GM18505 (cell line): ENCODE results near the gene CARTPT.

Source experiments
- ATAC-seq: cut with Tn5 transposase; IDR thresholded peaks from one replicate; pipeline ENCODE4 v1.9.1; 2021; ENCODE audit not compliant: unreplicated experiment
- POLR2A ChIP-seq: IDR thresholded peaks from 4 replicates; pipeline ENCODE4 v1.6.1; 2011; ENCODE audit warnings: borderline replicate concordance; ENCODE audit not compliant: insufficient read depth, insufficient read length; ENCODE audit errors: extremely low read depth

CARTPT gene

DNA sequence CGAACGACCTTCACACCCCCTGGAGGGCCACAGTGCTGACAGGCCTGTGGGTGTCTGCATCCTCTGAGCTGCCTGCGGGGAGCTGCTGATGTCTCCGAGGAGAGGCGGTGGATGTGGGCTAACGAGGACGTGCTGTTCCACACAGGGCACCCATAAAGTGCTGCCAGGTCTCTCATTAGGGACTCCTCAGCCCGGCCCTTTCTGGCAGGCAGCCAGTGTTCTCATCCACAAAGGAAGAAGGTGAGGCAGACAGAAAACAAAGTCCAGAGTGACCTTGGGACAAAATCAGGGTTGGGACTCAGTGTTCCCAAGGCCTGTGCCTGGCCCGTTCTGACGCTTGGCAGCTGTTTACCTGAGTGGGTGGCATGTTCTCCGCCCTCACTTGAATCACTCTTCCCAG lies 29.3 kb downstream of the CARTPT start:
- TF ChIP-seq POLR2A, result no peak
- no peak for ATAC-seq

DNA sequence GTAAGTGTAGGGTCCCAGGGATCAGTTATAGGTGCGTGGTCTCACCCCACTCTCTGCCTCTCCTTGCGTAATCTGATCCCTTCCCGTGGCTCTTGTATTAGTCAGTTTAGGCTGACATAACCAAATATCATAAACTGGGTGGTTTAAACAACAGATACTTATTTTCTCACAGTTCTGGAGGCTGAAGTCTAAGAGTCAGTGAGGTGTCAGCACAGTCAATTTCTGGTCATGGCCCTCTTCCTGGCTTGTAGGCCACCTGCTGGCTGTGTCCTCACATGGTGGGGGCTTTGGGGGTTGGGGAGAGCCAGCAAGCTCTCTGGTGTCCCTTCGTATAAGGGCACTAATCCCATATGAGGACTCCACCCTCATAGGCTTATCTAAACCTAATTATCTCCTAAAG lies 32.3 kb downstream of the CARTPT start:
- no peak for ATAC-seq
- no peak for TF ChIP-seq POLR2A

DNA sequence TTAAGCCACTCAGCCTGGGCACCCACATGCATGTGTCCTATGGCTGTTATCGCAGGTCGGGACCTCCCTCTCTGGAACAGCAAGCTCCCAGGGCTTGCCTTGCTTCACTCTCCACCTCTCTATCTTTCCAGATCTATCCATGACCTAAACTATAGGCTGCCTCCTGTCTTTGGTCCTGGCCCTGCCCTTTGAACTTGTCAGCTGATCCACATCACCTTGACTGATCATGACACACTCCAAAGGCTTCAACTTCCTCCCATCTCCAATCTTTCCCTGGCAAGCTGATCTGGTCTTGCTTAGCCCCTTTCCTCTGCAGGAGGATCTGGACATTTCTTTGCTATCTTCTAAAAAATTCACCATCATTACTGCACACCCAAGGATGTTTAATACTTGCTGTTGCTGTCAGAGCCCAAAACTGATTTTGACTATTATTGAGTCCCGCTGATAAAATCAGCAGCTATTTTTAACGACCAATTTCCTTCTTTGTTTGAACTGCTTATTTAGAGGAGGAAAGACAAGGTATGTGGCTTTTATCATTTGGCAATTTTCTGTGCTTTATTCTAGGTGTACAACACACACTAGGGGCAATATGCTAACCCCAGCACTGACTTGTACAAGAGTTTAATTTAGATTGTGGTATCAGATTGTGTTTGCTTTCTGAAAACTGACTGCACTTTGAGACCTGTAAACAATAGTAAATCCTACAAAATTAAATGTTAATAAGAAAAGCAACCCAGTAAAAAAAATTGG lies 33.5 kb downstream of the CARTPT start:
- ATAC-seq, result no peak
- no peak for TF ChIP-seq POLR2A

DNA sequence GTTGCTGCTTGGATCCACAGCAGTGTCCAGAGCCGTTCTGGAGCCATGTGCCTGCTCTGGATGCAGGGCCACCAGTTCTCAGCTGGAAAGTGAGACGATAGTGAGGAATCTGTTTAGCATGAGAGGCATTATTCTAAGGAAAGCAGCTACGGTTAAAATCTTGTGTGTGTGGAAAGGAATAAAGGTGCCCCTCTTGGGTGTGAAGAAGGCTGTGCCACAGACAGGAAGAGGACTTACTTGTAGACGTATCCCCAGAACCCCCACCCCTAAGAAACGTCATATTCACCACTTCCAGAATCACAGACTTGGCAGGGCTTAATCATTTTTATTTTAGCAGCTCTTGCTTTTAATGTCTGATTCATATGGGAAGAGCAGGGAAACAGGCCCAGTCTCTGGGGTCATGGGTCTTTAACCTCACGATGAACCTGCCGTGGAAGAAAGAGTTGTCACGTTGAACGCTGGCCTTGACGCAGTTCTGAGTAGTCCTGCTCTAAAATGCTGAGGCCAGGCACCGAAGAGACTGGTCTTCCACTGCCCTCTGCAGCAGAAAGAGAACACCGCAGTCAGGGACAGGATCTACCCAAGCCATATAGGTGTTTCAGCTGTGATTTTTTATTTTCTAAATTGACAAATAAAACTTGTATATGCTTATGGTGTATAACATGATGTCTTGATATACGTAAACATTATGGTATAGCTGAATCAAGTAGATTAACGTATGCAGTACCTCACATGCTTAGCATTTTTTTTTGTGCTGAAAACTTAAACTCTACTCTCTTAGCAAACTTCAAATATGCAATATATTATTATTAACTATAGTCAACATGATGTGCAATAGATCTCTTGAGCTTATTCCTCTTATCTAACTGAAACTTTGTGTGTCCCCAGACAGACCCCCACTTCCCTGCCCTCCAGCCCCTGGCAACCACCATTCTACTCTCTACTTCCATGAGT lies 38.8 kb downstream of the CARTPT start:
- ATAC-seq, result no peak
- TF ChIP-seq POLR2A, result no peak

DNA sequence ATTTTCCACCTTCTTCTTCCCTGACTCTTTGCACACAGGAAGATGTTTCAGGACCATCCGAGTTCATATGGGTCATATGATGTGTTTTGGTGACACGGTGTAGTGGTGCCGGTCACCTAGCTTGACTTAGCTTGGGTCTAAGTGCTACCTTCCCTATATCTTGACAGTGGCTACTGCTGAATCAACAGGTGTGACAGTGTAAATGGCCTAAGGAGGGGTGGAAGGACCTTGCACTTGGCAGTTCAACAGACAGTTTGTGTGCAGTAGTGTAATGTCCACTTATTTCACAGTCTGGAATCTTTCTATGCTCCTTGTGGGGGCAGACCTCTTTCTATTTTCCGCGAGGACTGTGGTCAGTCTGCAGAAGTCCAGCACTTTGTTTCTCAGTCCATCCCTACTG lies 43.8 kb downstream of the CARTPT start:
- no peak for TF ChIP-seq POLR2A
- no peak for ATAC-seq

DNA sequence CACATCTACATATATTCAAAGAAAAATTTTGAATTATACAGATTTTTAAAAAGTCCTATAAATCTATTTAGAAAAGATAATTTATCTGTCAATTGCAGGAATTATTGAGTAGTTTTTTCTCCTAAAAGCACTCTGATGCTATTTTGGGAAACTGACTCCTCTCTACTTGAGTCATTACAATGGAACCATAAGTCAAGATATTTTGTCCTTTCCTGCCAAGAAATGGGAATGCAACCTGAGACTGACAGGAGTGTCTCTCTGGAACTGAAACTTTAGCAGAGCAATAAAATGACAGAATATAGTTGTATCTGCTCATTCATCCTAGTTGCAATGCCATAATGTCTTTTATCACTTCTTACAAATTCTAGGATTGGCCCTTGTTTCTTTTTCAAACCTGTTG lies 48.6 kb downstream of the CARTPT start:
- no peak for ATAC-seq
- no peak for TF ChIP-seq POLR2A

DNA sequence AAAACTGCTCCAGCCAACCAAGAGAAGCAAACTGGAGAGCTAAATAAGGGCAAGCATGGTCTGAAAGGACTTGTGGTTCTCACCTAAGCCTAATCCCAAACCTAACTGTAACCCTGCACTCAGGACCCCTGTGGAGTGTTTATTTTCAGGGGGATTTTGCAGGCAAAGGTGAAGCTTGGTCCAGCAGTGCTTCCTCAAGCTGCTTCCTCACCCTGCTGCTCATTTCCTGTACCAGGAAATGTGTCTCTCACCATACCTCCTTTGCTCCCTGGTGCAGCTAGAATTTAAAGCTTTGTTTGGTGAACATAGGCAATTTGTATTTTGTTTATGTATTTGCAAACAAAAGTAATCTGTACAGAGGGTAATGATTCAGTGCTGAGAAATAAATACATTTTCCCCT lies 50.2 kb downstream of the CARTPT start:
- TF ChIP-seq POLR2A, result no peak
- no peak for ATAC-seq

DNA sequence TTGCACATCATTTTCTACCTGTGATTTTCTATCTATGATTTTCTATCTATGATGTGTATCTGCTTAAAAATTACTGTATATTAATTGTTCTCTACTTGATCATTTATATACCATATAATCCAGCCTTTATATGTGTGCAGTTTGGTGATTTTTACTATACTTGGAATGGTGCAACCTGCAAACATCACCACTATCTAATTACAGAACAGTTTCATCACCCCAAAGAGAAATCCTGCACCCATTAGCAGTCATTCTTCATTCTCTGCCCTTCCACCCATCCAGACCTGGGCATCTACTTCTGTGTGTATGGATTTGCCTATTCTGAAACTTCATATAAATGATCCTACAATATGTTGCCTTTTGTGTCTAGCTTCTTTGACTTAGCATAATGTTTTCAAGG lies 51.3 kb downstream of the CARTPT start:
- no peak for TF ChIP-seq POLR2A
- no peak for ATAC-seq
